Heart left ventricle (tissue), 16 donors: ENCODE data around the gene CREM. TPM values are rescaled to one million over a fixed set of nuclear protein-coding genes. Genes with fewer than 3 reads are reported as not detected.
A peak's percentile ranks its signal among the peaks of the same experiment; 100 is the strongest.

Experiments used
- ATAC-seq, 4 donors: fragments of 200-7000 bp; cut with Tn5 transposase; one replicate each; pipeline ENCODE4 v1.9.1; 2020 to 2022; ENCODE audit warnings: moderate library complexity in 4 of 4, mild to moderate bottlenecking in 3 of 4, moderate number of reproducible peaks in 1 of 4
- DNase-seq, 5 donors: peaks; one replicate each; pipeline ENCODE4 v3.0.0-alpha.2; 2020
- H3K27ac ChIP-seq, 12 donors: fragments of 200-600 bp; sonication (generic) in 4 of 12; one replicate each; pipeline versions ENCODE4 v1.5.0 to v1.8.0; 2016 to 2022; ENCODE audit warnings: mild to moderate bottlenecking in 2 of 12
- H3K27me3 ChIP-seq, 9 donors: fragments of 200-600 bp; sonication (generic) in 2 of 9; one replicate each; pipeline versions ENCODE4 v1.5.1 to v1.8.0; 2016 to 2022; ENCODE audit warnings: mild to moderate bottlenecking in 3 of 9
- H3K36me3 ChIP-seq, 9 donors: fragments of 200-600 bp; sonication (generic) in 2 of 9; one replicate each; pipeline versions ENCODE4 v1.5.0 to v1.8.0; 2018 to 2022; ENCODE audit warnings: mild to moderate bottlenecking in 2 of 9
- H3K4me1 ChIP-seq, 12 donors: fragments of 200-600 bp; sonication (generic) in 4 of 12; one replicate each; pipeline versions ENCODE4 v1.5.0 to v1.8.0; 2016 to 2022; ENCODE audit warnings: mild to moderate bottlenecking in 3 of 12
- H3K4me3 ChIP-seq, 12 donors: fragments of 200-600 bp; sonication (generic) in 4 of 12; one replicate each; pipeline versions ENCODE4 v1.5.0 to v1.8.0; 2017 to 2022; ENCODE audit warnings: mild to moderate bottlenecking in 9 of 12, moderate library complexity in 4 of 12
- H3K9me3 ChIP-seq, 12 donors: fragments of 200-600 bp; sonication (generic) in 4 of 12; one replicate each; pipeline versions ENCODE4 v1.5.0 to v1.8.0; 2016 to 2022; ENCODE audit warnings: mild to moderate bottlenecking in 1 of 12
- POLR2A ChIP-seq, 2 donors: fragments of 450-650 bp; IDR thresholded peaks; one replicate each; pipeline ENCODE4 v1.6.1; 2017; ENCODE audit warnings: antibody characterized with exemption in 2 of 2, mild to moderate bottlenecking in 2 of 2, moderate library complexity in 2 of 2
- WGBS, 4 donors: extraction: QIAGEN DNeasy Blood & Tissue Kit in 2 of 4; methylation state at CpG; one replicate each; pipeline versions ENCODE4 v1.1.5 to v1.1.7; 2013 to 2018; 5-methylcytosine and 5-hydroxymethylcytosine counted together
- intact Hi-C, 10 donors: fragments of 100-400 bp; cut with DNase I; formaldehyde crosslinking; loops; one replicate each; pipeline versions ENCODE4 v1.11.1 to v1.14.2; 2022
- polyA plus RNA-seq, 2 donors: library from polyadenylated mRNA; stranded (reverse); fragments of 200-250 nt; gene quantifications; one replicate each; pipeline ENCODE4 v1.2.3, GENCODE V29; 2013
- total RNA-seq, 9 donors: library from RNA; depleted of rRNA in 2 of 9; stranded (reverse); fragments of >200 nt in 2 of 9; fragmentation: NEBNext Ultra II Directional in 3 of 9; extraction: Animal tissue kit (Norgen Biotek cat#: 25700) in 3 of 9; gene quantifications; one replicate each; pipeline versions ENCODE4 v1.1.0 to v1.2.4, GENCODE V29; 2016 to 2023
- TF ChIP-seq, protein P1 (sequence below), 12 donors: fragments of 200-600 bp; sonication (generic) in 4 of 12; IDR thresholded peaks; one replicate each; pipeline versions ENCODE4 v1.5.0 to v1.8.0; 2018 to 2022; ENCODE audit warnings: antibody characterized with exemption in 12 of 12, mild to moderate bottlenecking in 5 of 12
- donor health status: ischemic (EF 13 %, LVEDD 7.1; RV severe dilation, severe dysfunction).
- donor health status: healthy with polysubstance abuse.
- donor health status: DM: no; HTN: yes; CAD: no.
- donor health status: DM: no; HTN: no; CAD: no.
- donor health status: ischemic (EF 25% LVEDD 6.9; RV normal size, moderate dysfunction).
- donor health status: ischemic (EF 25% LVEDD 5.7; RV mildly dilated, moderate dysfunction).
- donor health status: healthy.
- donor health status: DM: yes; HTN: yes; CAD: no.
- donor health status: ischemic (EF 35%, LVEDD 5.7; RV mildly dilated, moderate dysfunction).
- donor health status: nonischemic (EF 11% LVEDD 7.7; RV severe dilation, severe dysfunction).
- donor health status: DM: yes; HTN: yes; CAD: no.
- donor health status: PGD.
- donor health status: ischemic (EF 29% LVEDD 5.4; RV normal size, mild dysfunction).
- donor health status: nonischemic (EF 23%, LVEDD 6.1; RV moderate dilation, normal function).

Gene CREM
- total and polyA plus RNA-seq, 11 donors = 38.4 to 89.7 (median 54.7) TPM

DNA sequence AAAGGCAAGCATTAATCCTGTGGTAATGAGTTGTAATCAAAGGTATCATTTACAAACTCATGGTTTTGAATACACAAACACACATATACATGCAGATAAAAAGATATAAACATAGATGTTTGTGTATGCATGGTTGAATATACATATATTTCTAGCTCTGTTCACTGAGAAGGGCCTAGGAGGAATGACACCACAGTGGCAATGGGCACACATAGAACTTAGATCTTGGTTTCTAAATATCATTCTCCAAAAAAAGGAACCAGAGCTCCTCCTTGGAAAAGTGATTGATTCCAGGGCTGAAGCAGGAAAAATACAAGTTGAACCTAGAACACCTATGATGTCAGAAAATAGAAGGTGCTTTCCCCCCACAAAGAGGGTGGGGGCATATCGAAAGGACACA lies 43.4 kb upstream of the CREM start:
- WGBS, 4 donors = 94 to 100% (median 97%) methylated on average over 1 of the region's 1 CpG
- H3K36me3 ChIP-seq = peaks cover 0 to 3% (median 0%) of the 10 kb centered on the region in 9 donors
- H3K4me1 ChIP-seq = peaks cover 0 to 31% (median 16%) of the 10 kb centered on the region in 12 donors
- H3K9me3 ChIP-seq = peaks cover 0 to 14% (median 0%) of the 10 kb centered on the region in 12 donors
- no peak overlapping the region for H3K4me3 ChIP-seq
- intact Hi-C loops = no loop called here
- no peak overlapping the region for H3K27ac ChIP-seq
- no peak for DNase-seq
- H3K27me3 ChIP-seq = no peaks in the 10 kb centered on the region
- ATAC-seq = no peak
- TF ChIP-seq, protein P1, sequence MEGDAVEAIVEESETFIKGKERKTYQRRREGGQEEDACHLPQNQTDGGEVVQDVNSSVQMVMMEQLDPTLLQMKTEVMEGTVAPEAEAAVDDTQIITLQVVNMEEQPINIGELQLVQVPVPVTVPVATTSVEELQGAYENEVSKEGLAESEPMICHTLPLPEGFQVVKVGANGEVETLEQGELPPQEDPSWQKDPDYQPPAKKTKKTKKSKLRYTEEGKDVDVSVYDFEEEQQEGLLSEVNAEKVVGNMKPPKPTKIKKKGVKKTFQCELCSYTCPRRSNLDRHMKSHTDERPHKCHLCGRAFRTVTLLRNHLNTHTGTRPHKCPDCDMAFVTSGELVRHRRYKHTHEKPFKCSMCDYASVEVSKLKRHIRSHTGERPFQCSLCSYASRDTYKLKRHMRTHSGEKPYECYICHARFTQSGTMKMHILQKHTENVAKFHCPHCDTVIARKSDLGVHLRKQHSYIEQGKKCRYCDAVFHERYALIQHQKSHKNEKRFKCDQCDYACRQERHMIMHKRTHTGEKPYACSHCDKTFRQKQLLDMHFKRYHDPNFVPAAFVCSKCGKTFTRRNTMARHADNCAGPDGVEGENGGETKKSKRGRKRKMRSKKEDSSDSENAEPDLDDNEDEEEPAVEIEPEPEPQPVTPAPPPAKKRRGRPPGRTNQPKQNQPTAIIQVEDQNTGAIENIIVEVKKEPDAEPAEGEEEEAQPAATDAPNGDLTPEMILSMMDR (IDR thresholded peaks at IDR 0.05) = no peak
- TF ChIP-seq POLR2A (IDR thresholded peaks at IDR 0.05) = no peak

DNA sequence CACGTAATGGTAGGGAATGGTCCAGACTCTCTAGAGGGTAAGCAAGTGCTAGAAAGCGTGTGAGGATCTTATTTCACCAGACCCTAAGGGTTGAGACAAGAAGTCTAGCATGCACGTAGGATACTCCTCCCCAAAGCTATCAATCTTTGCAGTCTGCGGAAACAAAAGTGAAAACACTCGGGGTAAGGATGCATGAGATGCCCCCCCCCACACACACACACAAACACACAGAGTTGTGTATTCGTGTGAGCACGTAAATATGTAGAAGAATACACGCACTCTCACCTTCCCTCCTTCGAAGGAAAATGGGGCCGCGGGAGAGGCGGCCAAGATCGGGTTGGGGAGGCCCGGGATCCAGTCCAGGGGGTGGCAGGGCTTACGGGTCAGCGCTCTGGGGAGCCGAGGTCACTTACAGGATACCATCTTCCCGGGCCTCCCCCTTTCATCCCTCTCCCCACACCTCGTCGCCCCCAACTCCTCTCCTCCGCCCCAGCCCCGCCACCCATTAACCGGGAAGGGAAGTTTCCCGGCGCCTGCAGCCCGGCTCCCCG lies 37.0 kb upstream of the CREM start:
- Histone ChIP-seq H3K27ac (peak overlapping the region; percentile 90 to 99 (median 97)), H3K9me3 (peaks cover 0 to 7% (median 0%) of the 10 kb centered on the region in 12 donors), H3K4me1 (peaks cover 4 to 46% (median 35%) of the 10 kb centered on the region in 12 donors), H3K27me3 (no peaks in the 10 kb centered on the region), H3K4me3 (peak overlapping the region; percentile 74 to 97 (median 91)), H3K36me3 (no peaks in the 10 kb centered on the region)
- intact Hi-C loops = no loop called here
- TF ChIP-seq, protein P1 (IDR thresholded peaks at IDR 0.05) = no peak
- TF ChIP-seq POLR2A (IDR thresholded peaks at IDR 0.05) = no peak
- ATAC-seq (peak; percentile 10 to 49 (median 30)), DNase-seq (no peak)
- WGBS, 4 donors = 0 to 1% (median 0%) methylated on average over 20 to 27 of the region's 27 CpGs

DNA sequence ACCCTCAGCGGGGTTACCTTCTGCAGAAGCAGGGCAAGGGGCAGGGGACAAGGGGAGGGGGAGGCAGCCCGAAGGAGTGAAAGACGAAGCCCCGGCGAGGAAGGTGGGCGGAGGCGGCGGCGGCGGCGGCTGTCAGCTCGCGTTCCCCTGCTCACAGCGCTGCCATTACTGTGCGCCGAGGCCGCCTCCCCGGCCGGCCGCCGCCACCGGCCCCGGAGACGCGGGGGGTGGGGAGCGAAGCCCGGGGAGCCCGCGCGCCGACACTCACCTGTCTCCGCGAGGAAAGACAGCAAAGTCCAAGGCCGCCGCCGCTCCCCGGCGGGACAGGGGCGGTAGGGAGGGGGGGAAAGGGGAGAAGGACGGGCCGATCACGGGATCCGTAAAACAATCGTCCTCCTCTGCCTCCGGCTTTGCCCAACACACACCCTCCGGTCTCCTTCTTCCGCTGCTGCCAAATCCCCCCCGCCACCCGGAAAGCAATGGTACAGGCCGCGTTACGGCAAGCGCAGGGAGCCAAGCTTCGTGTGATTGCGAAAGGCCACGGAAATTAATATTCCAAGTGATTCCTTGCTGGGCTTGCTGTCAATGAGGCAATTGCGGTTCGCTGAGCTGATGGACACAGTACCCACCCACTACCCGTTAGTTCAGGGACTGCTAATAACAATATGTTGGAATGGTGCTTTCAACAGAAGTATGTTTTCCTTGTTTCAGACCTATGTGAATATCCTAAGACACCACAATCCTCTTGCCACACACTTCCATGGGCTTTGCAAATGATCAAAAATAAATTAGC lies 36.3 kb upstream of the CREM start, which contains the start of gene CUL2:
Gene CUL2 (minus strand): TSS at position 180 of the 793 bp plus-strand sequence. CDS start 19,024 bp downstream, outside the sequence.
- Histone ChIP-seq H3K9me3 (peaks cover 0 to 7% (median 0%) of the 10 kb centered on the region in 12 donors), H3K4me1 (peaks cover 4 to 43% (median 35%) of the 10 kb centered on the region in 12 donors), H3K27me3 (no peaks in the 10 kb centered on the region), H3K27ac (peak within 1 kb of the TSS; percentile 90 to 99 (median 97)), H3K36me3 (no peaks in the 10 kb centered on the region), H3K4me3 (peak within 1 kb of the TSS; percentile 74 to 97 (median 91))
- 0 to 1% (median 0%) methylated on average over 27 to 59 of the region's 59 CpGs for WGBS, 4 donors
- DNase-seq = peak; percentile 94 to 95 (median 94)
- intact Hi-C loops = no loop called here
- TF ChIP-seq, protein P1 (IDR thresholded peaks at IDR 0.05) = no peak
- no peak for TF ChIP-seq POLR2A (IDR thresholded peaks at IDR 0.05)
- ATAC-seq = peak; percentile 87 to 98 (median 98)
